Skeletal muscle tissue (tissue), 4 donors: Measurements from ENCODE around the gene RIOK1. TPM values are rescaled to one million over a fixed set of nuclear protein-coding genes. Genes with fewer than 3 reads are reported as not detected.

Source experiments
- H3K27ac ChIP-seq: one replicate; pipeline ENCODE4 v1.7.0; 2013; ENCODE audit warnings: mild to moderate bottlenecking, low read depth, low read length, inconsistent platforms
- H3K27me3 ChIP-seq, 3 donors: one replicate each; pipeline ENCODE4 v1.7.0; 2013; ENCODE audit warnings: low read length in 3 of 3; ENCODE audit not compliant: control insufficient read depth in 3 of 3, insufficient read depth in 3 of 3
- H3K36me3 ChIP-seq, 3 donors: one replicate each; pipeline ENCODE4 v1.7.0; 2013; ENCODE audit warnings: low read length in 3 of 3; ENCODE audit not compliant: control insufficient read depth in 3 of 3, insufficient read depth in 3 of 3
- H3K4me1 ChIP-seq, 3 donors: one replicate each; pipeline ENCODE4 v1.7.0; 2013; ENCODE audit warnings: low read length in 3 of 3, mild to moderate bottlenecking in 3 of 3; ENCODE audit not compliant: control insufficient read depth in 3 of 3, insufficient read depth in 3 of 3
- H3K4me3 ChIP-seq, 3 donors: one replicate each; pipeline ENCODE4 v1.7.0; 2013; ENCODE audit warnings: low read length in 3 of 3
- H3K9ac ChIP-seq, 3 donors: one replicate each; pipeline ENCODE4 v1.7.0; 2013; ENCODE audit warnings: low read length in 3 of 3, mild to moderate bottlenecking in 3 of 3, moderate library complexity in 2 of 3, low read depth in 1 of 3
- H3K9me3 ChIP-seq, 3 donors: one replicate each; pipeline ENCODE4 v1.7.0; 2013; ENCODE audit warnings: low read length in 3 of 3; ENCODE audit not compliant: control insufficient read depth in 3 of 3
- total RNA-seq: library from RNA; depleted of rRNA; stranded (reverse); fragments of >200 nt; gene quantifications from one replicate; pipeline ENCODE4 v1.2.3, GENCODE V29; 2014
- donor health status: Osteomylitis.

Gene RIOK1
- total RNA-seq, 1 donor from 2014 or later = 18.3 TPM

DNA sequence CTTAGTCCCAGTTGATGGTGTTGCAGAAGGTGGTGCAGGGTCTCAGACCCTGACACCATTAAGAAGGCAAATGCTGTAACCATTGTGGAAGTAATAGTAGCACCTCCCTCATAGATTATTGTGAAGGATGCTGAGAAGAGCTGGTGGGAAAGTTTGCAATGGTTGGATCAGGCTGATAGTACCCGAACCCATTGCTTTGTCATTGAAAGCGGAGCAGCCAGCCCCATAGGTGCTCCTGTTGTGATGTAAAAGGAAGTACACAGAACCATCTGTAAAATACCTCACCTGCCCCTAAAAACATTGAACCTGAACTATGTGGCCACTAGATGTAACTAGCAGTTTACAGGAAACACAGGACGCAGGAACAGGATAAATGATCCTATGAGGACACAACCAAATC is 31.5 kb downstream of the RIOK1 start:
- Histone ChIP-seq H3K36me3 (peaks cover under 1 to 28% (median 19%) of the 10 kb centered on the region in 3 donors), H3K9me3 (no peaks in the 10 kb centered on the region), H3K27ac (no peak overlapping the region), H3K27me3 (no peaks in the 10 kb centered on the region), H3K4me3 (no peak overlapping the region), H3K4me1 (no peaks in the 10 kb centered on the region), H3K9ac (no peak overlapping the region)

- Histone ChIP-seq H3K4me3 (no peak overlapping the region), H3K9ac (no peak overlapping the region), H3K27me3 (no peaks in the 10 kb centered on the region), H3K27ac (no peak overlapping the region), H3K4me1 (no peaks in the 10 kb centered on the region), H3K36me3 (peaks cover 0 to 4% (median 0%) of the 10 kb centered on the region in 3 donors), H3K9me3 (no peaks in the 10 kb centered on the region)
Measured at GRCh38 chr6:7424058-7424457, 34.5 kb downstream of the RIOK1 start.

DNA sequence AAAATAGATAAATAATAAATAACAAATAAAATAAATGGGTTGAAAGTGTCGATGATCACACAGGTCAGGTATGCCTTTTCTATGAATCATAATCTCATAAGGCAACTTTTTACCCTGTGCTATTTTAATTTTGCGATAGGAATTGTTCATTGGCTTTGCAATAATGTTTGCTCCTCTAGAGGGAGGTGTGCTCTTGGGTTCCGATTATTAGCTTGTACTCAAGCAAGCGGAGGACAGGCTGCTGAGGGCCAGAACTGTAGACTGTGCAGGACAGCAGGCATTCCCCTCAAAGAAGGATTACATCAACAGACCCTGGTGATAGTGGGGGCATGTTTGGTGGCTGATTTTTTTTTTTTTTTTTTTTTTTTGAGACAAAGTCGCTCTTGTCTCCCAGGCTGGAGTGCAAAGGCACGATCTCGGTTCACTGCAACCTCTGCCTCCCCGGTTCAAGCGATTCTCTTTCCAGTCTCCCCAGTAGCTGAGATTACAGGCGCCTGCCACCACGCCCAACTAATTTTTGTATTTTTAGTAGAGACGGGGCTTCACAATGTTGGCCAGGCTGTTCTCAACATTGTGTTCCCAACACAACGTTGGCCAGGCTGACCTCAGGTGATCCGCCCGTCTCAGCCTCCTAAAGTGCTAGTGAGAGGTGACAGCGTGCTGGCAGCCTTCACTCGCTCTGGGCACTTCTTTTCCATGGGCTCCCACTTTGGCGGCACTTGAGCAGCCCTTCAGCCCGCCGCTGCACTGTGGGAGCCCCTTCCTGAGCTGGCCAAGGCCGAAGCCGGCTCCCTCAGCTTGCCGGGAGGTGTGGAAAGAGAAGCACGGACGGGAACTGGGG is 35.6 kb downstream of the RIOK1 start:
- Histone ChIP-seq H3K4me3 (no peak overlapping the region), H3K27me3 (no peaks in the 10 kb centered on the region), H3K36me3 (no peaks in the 10 kb centered on the region), H3K9ac (no peak overlapping the region), H3K9me3 (no peaks in the 10 kb centered on the region), H3K27ac (no peak overlapping the region), H3K4me1 (no peaks in the 10 kb centered on the region)

DNA sequence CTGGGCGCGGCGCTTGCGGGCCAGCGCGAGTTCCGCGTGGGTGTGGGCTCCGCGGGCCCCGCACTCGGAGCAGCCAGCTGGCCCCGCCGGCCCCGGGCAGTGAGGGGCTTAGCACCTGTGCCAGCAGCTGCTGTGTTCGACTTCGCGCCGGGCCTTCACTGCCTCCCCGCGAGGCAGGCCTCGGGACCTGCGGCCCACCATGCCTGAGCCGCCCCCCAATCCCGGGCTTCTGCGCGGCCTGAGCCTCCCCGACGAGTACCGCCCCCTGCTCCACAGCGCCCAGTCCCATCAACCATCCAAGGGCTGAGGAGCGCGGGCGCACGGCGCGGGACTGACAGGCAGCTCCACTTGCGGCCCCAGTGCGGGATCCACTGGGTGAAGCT is 36.2 kb downstream of the RIOK1 start:
- Histone ChIP-seq H3K4me1 (no peaks in the 10 kb centered on the region), H3K27ac (no peak overlapping the region), H3K9me3 (no peaks in the 10 kb centered on the region), H3K9ac (no peak overlapping the region), H3K4me3 (no peak overlapping the region), H3K36me3 (no peaks in the 10 kb centered on the region), H3K27me3 (peaks cover 0 to 1% (median 0%) of the 10 kb centered on the region in 3 donors)

- H3K4me1 ChIP-seq = no peaks in the 10 kb centered on the region
- no peak overlapping the region for H3K27ac ChIP-seq
- no peak overlapping the region for H3K9ac ChIP-seq
- H3K4me3 ChIP-seq = no peak overlapping the region
- H3K36me3 ChIP-seq = no peaks in the 10 kb centered on the region
- H3K9me3 ChIP-seq = no peaks in the 10 kb centered on the region
- H3K27me3 ChIP-seq = peaks cover 0 to 9% (median 4%) of the 10 kb centered on the region in 3 donors
Measured at GRCh38 chr6:7426447-7427169, 37.0 kb downstream of the RIOK1 start.

- peaks cover 10 to 28% (median 19%) of the 10 kb centered on the region in 3 donors for H3K27me3 ChIP-seq
- no peak overlapping the region for H3K4me3 ChIP-seq
- no peaks in the 10 kb centered on the region for H3K4me1 ChIP-seq
- no peaks in the 10 kb centered on the region for H3K36me3 ChIP-seq
- H3K27ac ChIP-seq = no peak overlapping the region
- H3K9me3 ChIP-seq = no peaks in the 10 kb centered on the region
- no peak overlapping the region for H3K9ac ChIP-seq
Measured at GRCh38 chr6:7431313-7431673, 41.7 kb downstream of the RIOK1 start.

GRCh38 chr6:7431674-7432390 is 42.2 kb downstream of the RIOK1 start:
- Histone ChIP-seq H3K36me3 (no peaks in the 10 kb centered on the region), H3K9me3 (no peaks in the 10 kb centered on the region), H3K27me3 (peaks cover 10 to 28% (median 19%) of the 10 kb centered on the region in 3 donors)

DNA sequence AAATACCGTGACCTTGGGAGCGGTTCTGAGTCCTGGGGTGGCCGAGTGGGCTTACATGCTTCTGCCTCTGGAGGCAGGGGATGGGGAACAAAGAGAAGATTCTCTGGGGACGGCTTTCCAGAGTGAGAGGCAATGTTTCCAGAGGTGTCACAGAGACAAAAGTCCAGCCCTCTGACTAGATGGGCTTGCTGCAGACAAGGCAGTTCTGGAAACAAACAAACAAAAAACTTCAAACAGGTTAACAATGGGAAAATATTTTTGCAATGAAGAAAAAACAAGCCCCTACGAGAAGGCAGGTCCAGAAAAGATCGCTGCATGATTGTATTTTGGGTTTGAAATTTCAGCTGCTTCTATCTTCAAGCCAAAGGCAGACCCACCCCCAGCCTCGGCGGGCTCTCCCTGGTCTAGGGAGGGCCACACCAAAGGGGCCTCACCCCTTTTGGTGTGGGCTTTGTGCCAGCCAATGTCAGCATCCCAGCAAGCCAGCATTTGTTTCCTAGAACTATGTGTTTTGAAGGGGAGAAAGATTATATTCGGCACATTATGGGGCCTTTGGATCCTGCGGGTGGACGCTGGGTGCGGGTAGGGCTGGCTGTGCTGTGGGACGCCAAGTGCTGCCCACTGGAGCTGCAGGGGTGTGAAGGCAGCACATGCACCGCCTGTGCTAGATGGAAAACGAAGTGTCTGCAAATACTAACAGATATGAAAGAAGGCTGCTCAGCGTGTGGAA is 42.9 kb downstream of the RIOK1 start:
- no peaks in the 10 kb centered on the region for H3K9me3 ChIP-seq
- no peak overlapping the region for H3K9ac ChIP-seq
- no peak overlapping the region for H3K27ac ChIP-seq
- no peaks in the 10 kb centered on the region for H3K4me1 ChIP-seq
- no peak overlapping the region for H3K4me3 ChIP-seq
- no peaks in the 10 kb centered on the region for H3K36me3 ChIP-seq
- H3K27me3 ChIP-seq = peaks cover 10 to 28% (median 19%) of the 10 kb centered on the region in 3 donors

More at GRCh38 chr6:7431674-7432390, 42.2 kb downstream of the RIOK1 start:
- H3K4me1 ChIP-seq = no peaks in the 10 kb centered on the region
- H3K27ac ChIP-seq = no peak overlapping the region
- H3K4me3 ChIP-seq = no peak overlapping the region
- no peak overlapping the region for H3K9ac ChIP-seq

- H3K9me3 ChIP-seq = no peaks in the 10 kb centered on the region
- no peaks in the 10 kb centered on the region for H3K36me3 ChIP-seq
- no peak overlapping the region for H3K9ac ChIP-seq
- no peak overlapping the region for H3K4me3 ChIP-seq
- H3K4me1 ChIP-seq = no peaks in the 10 kb centered on the region
- H3K27me3 ChIP-seq = peaks cover 10 to 28% (median 19%) of the 10 kb centered on the region in 3 donors
- no peak overlapping the region for H3K27ac ChIP-seq
Measured at GRCh38 chr6:7433121-7433617, 43.6 kb downstream of the RIOK1 start.
